GM12891 (cell line): ENCODE results near the gene CHST8.

Experiments
- PAX5 ChIP-seq: IDR thresholded peaks from 2 replicates; pipeline ENCODE4 v1.6.1; 2011; ENCODE audit warnings: low read length, moderate library complexity, mild to moderate bottlenecking; ENCODE audit not compliant: insufficient read depth, severe bottlenecking
- POLR2A ChIP-seq: IDR thresholded peaks from 2 replicates; pipeline ENCODE4 v1.6.1; 2011; ENCODE audit warnings: low read depth, low read length, control low read depth
- POLR2AphosphoS5 ChIP-seq: IDR thresholded peaks from 2 replicates; pipeline ENCODE4 v1.6.1; 2011; ENCODE audit warnings: low read depth, low read length, control low read depth
- POU2F2 ChIP-seq: IDR thresholded peaks from 2 replicates; pipeline ENCODE4 v1.6.1; 2011; ENCODE audit warnings: low read depth, mild to moderate bottlenecking, control low read depth, low read length, moderate library complexity
- TAF1 ChIP-seq: IDR thresholded peaks from 2 replicates; pipeline ENCODE4 v1.6.1; 2011; ENCODE audit warnings: low read depth, low read length, control low read depth

DNA sequence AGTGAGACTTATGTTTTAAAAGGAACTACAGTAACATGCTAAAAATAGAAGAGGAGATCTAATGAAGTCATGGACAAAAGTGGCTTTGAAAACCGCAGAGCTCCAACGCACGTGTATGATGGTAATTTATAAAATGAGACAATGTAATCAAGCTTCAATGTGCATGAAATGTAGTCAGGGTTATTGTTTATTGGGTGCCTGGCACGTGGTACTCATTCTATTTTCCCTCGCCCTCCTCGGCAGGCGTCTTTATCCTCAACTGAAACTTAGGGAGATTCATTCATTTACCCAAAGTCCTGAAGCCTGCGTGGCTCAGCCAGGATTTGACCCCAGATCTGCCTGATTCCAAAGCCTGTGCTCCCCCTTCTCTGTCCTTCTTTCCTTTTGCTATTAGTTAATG, 79.8 kb downstream of the CHST8 start:
- no peak for TF ChIP-seq POLR2A
- TF ChIP-seq TAF1: no peak
- TF ChIP-seq POLR2AphosphoS5: no peak
- TF ChIP-seq PAX5: no peak
- TF ChIP-seq POU2F2: no peak
